NCI-H1417 (cell line): Measurements from ENCODE around the gene SEMA5A.
"Not testable (repeated sequence)": the region's sequence is repeated elsewhere in the genome, so short reads cannot be mapped to it uniquely, and the experiment has no call there.

Experiments used
- DNase-seq, 3 experiments: peaks; one replicate each; lab custom pipeline; 2025; lab: John Stamatoyannopoulos, UW

SEMA5A gene

DNA sequence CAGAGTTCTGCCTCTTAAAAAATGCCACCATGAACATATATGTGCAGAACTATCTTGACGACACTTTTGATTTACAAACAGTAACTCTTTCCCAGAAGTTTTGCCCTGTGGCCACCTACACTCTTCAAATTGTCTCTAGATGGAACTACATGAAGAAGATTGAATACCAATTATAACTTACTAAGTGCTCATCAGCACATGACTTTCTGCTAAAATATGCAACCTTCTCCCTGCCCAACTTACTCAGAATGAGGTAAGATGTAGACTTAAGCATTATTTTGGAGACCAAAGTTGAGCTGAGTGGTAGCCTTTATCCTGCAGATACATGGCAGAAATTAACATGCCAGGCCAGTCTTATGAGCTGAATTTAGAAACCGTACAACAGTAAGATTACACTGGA, 105.4 kb downstream of the SEMA5A start:
- DNase-seq = no peak

DNA sequence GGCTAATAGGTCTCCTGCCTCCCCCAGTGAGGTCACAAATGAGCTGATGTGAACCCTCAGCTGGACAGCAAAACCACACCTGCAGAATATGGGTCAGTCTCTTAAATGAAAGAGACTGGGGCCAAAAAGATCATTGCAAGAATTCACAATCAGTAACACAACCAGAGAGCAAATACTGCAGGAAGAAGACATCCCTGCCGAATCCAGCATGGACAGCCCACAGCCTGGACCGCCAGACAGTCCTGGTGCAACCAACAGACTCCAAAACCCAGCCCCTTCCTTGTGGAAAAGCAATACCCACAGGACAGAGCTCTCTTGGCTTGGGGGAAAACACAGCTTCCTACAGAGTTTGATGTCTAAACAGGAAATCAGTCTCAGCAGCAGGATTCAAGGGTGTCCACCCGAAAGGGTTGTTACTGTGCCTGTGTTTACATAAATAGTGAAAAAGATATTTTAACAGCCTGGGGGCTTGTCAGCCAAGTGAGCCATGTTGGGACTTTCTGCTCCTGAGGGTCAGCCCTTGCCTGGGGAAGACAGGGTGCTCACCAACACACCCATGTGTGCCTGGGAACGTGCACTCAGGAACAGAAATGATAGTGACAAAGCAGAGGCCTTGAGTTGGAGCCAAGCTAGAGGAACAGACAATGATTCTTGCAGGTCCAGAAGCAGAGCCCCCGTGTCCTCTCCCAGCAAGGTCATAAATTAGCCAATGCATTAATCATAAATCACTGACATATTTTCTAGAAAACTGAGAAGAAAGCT, 106.2 kb downstream of the SEMA5A start:
- no peak for DNase-seq

DNA sequence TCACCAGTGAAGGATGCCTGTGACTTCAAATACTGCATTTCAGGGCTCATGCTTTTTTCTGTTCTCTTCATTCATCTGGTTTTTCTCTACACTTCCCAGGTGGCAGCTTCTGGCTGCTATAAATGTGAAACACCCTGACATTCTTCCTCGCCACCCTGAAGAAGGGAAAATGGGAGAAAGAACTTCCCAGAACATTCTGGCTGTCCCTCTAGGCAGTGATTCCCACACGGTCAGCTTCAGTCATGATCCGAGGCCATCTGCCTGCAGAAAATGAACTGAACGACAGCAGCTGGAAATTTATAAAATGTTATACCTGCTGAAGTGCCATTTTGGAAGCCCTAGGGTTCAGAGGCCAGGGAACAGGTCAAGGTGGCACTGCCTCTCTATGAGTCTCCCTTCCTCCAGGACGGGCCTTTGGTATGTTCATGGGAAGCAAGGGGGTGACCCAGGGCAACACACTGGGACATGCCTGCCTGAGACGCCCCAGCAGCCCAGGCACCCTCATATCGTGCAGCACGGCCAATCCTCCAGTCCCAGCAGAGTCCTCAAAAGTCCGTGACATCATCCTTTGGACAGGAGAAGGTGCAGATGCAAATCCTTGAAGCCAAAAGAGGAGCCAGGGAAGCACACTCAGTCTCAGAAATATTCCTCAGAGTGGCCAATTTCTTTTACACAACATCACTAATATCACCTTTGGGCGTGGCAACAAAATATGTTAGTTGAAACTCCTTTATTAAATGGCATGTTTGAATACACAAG, 107.1 kb downstream of the SEMA5A start:
- DNase-seq = no peak

DNA sequence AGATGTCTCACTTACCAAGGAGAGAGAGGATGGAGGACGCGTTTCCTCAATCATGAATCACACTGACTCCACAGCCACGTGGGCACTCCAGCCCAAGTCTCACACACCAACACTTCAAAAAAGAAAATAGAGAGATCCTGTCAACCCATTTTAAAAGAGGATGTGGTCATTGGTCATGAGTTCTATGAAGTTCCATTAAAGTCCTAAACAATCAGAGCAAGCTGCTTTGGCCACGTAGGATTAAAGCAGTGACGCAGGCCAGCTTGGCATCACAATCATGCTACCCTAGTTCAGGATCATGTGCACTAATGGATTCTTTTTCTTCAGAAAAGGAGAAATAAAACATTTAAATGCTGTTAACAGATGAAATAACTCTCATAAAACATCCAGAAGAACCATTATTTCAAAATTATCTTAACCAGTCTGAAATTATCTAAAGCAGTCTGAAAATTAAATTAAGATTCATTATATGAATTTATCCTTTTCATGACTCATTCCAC, 108.1 kb downstream of the SEMA5A start:
- no peak for DNase-seq

DNA sequence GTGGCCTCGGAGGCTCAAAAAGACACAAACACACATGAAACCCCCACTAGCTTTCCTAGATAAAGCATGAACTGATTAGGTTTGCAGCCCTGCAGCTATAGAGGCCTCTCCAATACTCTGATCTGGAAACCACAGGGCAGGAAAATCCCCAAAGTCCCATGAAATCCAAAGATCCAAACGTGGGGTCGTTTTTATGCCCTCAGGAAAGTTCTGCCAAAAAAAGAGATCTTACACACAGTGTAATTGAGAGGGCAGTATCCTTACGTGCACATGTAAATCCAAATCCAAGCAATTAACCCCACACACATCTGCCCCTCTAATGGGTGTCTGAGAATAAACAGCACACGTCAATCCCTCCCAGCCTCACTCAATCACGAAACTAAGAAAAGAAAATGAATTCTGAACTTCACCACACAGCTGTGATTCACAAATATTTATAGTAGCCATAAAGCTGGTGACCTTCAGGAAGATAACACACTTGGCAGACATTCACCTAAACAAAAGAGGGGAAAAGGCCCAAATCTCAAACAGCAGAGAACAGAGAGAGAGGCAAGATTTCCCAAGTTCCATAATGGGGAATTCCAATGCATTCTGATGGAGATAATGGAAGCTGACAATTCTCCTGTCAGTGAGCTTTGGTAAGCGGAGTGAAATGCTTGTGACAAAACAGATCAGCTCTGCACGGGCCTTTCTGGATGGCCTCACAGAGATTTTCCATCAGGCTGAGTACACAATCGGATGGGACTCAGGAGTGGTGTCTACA, 114.2 kb downstream of the SEMA5A start:
- no peak for DNase-seq

GRCh38 chr5:9431151-9431495, 114.8 kb downstream of the SEMA5A start:
- DNase-seq = no peak

DNA sequence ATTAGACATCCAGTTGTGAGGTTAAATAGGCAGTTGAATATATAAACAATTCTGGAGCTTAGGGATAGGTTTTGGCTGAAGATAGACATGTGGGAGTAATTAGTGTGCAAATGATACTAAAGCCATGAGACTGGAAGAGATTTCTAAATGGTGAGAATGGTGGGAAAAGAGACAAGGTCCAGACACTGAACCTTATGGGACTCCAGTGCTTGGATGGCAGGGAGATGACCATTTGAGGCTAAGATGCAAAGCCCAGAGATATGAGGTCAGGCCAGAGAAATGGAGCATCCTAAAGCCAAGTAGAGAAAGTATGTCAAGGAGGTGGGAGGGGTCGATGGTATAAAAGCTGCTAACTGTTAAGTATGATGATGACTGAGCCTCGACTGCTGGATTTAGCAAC, 115.6 kb downstream of the SEMA5A start:
- no peak for DNase-seq

DNA sequence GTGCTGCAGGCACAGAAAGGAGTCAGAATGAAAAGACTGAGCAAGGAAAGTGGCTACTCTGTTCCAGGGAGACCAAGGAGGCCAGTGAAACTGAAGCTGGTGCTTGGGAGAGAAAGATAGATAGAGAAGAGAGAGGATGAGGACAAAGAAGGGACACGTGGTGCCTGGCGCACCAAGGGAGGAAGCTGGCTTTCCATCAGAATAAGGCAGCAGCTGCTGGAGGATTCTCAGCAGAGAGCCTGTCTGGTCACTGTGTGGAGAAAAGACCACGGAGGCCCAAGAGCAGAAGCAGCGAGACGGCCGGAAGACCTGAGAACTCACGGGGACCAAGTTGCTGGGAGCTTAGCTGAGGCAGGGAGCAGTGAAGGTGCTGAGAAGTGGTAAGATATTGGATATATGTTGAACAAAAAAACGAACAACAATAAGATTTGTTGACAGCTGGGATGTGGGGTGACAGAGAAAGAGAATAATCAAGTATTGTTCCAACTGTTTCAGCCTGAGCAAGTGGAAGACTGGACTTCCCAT, 116.1 kb downstream of the SEMA5A start:
- DNase-seq = no peak

DNA sequence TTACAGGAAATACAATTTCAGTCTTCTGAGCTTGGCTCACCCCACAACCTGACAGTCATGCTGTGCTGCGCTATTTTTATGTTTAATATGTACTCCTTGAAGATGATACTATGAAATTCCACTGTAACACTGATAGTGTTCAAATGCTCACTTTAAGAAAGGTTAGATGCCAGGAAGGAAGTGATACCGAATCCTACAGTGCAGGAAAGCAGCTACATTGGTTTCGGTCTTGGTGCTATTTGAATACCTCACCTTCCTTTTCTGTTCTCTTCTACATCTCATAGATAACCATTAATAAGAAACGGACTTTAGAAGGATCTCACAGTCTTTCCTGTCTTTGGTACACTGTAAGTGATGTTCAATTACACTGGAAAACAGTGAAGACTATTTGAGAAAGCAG, 117.6 kb downstream of the SEMA5A start:
- DNase-seq = no peak

DNA sequence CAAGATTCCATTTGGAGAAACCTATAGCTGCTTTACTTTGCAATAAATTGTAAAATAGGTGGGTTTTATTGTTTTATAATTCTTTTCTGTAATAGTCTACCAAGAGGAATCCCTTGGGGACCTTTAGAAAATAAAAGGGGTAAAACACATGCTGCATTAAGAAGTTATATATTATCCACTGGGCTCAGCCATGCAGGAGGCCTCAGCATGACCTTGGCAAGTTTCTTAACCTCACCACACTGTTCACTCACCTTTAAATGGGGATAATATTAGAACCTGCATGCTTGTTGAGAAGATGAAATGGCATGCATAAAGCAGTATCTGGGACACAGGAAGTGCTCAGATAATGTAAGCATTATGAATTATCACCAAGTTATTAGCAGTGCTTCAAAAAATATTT, 120.2 kb downstream of the SEMA5A start:
- DNase-seq = no peak

- DNase-seq = no peak
Measured at GRCh38 chr5:9423571-9423970, 122.3 kb downstream of the SEMA5A start.

DNA sequence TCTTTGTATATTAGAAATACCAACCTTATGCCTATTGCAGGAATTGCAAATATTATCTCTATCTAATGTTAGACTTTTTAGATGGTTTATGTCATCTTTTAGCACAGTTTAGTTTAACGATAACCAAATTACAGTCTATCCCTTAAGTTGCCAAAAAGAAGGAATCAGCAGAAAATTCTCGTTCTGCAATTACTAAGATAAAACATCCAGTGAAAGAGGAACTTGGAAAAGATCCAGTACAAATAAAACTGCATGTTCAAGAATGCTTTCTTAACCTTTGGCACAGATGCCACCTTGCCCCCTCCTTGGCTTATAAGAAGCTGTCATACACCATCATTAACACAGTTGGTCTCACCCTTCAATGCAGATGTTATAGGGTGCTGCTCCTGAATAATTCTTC, 124.0 kb downstream of the SEMA5A start:
- DNase-seq = no peak

DNA sequence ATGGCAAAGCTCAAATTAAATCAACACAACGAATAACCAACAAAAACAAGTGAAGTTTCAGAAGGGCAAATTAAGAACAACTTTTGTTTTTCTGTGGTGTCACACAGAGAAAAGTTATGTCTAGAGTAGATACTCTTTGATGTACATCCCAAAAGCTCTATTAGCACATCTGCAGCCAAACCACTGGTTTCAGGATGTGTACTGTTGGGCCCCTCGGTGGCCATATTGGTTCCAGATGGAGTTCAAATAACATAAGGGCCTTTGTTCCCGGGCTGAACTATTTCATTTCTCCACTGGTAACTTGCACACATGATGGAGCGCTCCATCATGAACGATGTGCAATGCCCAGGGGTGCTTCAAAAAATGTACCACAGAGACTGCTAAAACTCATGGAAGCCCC, 126.1 kb downstream of the SEMA5A start:
- no peak for DNase-seq

GRCh38 chr5:9415566-9415965, 130.3 kb downstream of the SEMA5A start:
- no peak for DNase-seq

DNA sequence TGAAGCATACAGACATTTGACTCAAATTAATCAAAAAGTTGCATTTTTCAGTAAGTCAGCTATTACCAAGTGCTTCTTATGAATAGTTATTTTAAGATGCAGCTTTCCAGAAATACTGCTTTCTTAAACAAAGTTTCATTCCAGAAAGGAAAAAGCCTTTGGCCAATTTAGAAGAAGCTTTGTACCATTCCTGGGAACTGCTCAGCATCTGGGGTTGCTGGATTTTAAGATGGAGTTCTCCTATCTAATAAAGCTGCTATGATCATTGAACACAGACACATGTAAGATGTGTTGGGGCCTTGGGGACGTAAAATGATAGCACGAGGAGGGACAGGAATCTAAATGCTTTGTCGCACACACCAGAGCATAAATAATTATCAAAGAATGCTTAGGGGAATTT, 130.8 kb downstream of the SEMA5A start:
- no peak for DNase-seq

GRCh38 chr5:9411142-9411541, 134.7 kb downstream of the SEMA5A start:
- no peak for DNase-seq

DNA sequence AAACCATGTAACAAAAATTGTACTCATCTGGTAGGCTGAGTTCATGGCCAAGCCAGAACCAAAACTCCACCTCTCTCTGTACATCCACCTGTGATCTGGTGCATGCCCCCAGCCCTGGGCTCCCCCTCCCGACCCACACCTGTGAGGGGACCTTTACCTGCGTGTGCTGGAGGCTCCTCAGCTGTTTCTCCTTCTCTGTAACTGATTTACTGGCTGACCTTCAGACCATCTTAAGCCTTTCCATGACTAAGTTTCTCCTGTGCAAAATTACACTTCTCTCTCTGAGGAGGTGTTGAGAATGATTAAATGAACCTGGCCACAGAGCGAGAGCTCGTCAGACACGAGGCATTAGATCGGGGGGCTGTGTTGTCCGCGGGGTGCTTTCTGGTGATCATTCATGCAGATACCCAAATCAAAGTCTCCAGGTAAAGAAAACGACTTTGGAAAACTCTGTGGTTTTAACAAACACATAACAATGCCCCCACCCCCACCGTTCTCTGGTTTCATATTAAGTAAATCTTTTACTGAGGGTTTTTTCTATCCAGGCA, 136.4 kb downstream of the SEMA5A start:
- no peak for DNase-seq

- DNase-seq = no peak
Measured at GRCh38 chr5:9408964-9409363, 136.9 kb downstream of the SEMA5A start.

- DNase-seq = no peak
Measured at GRCh38 chr5:9405196-9405754, 140.6 kb downstream of the SEMA5A start.

DNA sequence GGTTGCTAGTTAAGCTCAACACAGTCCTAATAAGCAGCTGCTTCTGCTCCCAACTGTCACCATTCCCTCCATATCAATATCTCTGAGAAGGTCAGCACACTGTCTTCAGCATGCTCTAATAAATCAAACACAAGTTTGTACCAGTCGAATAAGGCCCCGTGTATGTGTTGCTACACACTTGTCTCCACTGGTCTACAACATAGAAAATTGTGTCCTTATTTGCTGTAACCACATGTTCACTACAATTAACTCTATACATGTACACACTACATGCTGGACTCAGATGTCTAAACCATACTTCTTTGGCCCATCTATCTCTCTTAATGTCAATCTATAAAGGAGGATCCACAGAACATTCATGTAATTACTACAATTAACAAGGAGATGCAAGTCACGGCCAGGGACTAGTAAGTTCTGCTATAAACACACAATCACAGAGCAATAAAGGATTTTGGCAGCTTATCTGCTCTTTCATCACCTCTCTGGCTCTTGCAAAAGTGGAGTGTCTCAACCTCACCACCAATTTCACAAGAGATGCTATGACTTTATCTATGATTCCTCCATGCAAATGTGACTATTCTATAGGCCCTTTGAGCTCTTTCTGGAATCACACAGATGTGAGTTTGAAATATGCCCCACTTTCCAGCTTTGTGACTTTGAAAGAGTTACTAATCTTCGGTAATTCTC, 143.9 kb downstream of the SEMA5A start:
- DNase-seq = no peak

DNA sequence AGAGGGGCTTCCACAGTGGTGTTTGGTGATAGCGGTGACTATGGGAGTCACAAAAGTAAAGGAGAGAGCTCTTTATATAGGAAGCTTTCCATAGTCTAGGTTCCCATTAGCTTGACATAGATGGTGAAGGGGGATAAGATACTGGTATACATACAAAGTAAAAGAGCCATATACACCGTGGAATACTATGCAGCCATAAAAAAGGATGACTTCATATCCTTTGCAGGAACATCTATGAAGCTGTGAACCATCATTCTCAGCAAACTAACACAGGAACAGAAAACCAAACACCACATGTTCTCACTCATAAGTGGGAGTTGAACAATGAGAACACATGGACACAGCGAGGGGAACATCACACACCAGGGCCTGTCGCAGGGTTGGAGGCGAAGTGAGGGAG, 146.1 kb downstream of the SEMA5A start:
- not testable (repeated sequence) for DNase-seq
